Esophagus squamous epithelium (tissue), 5 donors: ENCODE measurements around the gene DPH2. TPM values are rescaled to one million over a fixed set of nuclear protein-coding genes. Genes with fewer than 3 reads are reported as not detected.
A peak's percentile ranks its signal among the peaks of the same experiment; 100 is the strongest.

ENCODE experiments used
- DNase-seq: peaks from one replicate; lab custom pipeline; 2025; lab: John Stamatoyannopoulos, UW
- H3K27ac ChIP-seq, 4 donors: fragments of 200-600 bp; sonication (generic); one replicate each; pipeline ENCODE4 v1.5.1; 2016 to 2019; ENCODE audit warnings: mild to moderate bottlenecking in 1 of 4
- H3K27me3 ChIP-seq, 4 donors: fragments of 200-600 bp; sonication (generic); 1 replicate in 3 of 4; 2 replicates in 1 of 4; pipeline versions ENCODE4 v1.5.1 to v1.6.0; 2017 to 2021; ENCODE audit warnings: antibody characterized with exemption in 1 of 4
- H3K36me3 ChIP-seq, 3 donors: fragments of 200-600 bp; sonication (generic); one replicate each; pipeline ENCODE4 v1.5.1; 2016 to 2019
- H3K4me1 ChIP-seq, 3 donors: fragments of 200-600 bp; sonication (generic); one replicate each; pipeline ENCODE4 v1.5.1; 2017 to 2019
- H3K4me3 ChIP-seq, 4 donors: fragments of 200-600 bp; sonication (generic); 1 replicate in 3 of 4; 2 replicates in 1 of 4; pipeline ENCODE4 v1.5.1; 2016 to 2019; ENCODE audit warnings: mild to moderate bottlenecking in 2 of 4, moderate library complexity in 1 of 4
- H3K9me3 ChIP-seq, 3 donors: fragments of 200-600 bp; sonication (generic); one replicate each; pipeline ENCODE4 v1.5.1; 2016 to 2019
- POLR2A ChIP-seq, 4 donors: fragments of 450-650 bp; IDR thresholded peaks; one replicate each; pipeline ENCODE4 v1.6.1; 2017; ENCODE audit warnings: antibody characterized with exemption in 4 of 4, mild to moderate bottlenecking in 4 of 4, moderate library complexity in 3 of 4
- WGBS, 2 donors: methylation state at CpG; one replicate each; pipeline ENCODE4 v1.1.5; 2018; 5-methylcytosine and 5-hydroxymethylcytosine counted together
- intact Hi-C: fragments of 100-400 bp; cut with DNase I; formaldehyde crosslinking; loops from one replicate; pipeline ENCODE4 v1.15.0; 2022
- total RNA-seq, 4 donors: library from RNA; depleted of rRNA; stranded (reverse); fragments of >200 nt; gene quantifications; one replicate each; pipeline ENCODE4 v1.1.0, GENCODE V29; 2016
- TF ChIP-seq, protein P1 (sequence below), 6 experiments: fragments of 450-650 bp in 4 of 6; fragments of 200-600 bp in 2 of 6; sonication (generic) in 2 of 6; IDR thresholded peaks; one replicate each; pipeline ENCODE4 v1.5.1; 2016 to 2019; ENCODE audit warnings: antibody characterized with exemption in 6 of 6, mild to moderate bottlenecking in 4 of 6, moderate library complexity in 4 of 6
- donor health status: DM: yes; HTN: yes; CAD: no.

DPH2 gene
- total RNA-seq, 4 donors from 2014 or later, result 14.0 to 34.6 (median 27.7) TPM

DNA sequence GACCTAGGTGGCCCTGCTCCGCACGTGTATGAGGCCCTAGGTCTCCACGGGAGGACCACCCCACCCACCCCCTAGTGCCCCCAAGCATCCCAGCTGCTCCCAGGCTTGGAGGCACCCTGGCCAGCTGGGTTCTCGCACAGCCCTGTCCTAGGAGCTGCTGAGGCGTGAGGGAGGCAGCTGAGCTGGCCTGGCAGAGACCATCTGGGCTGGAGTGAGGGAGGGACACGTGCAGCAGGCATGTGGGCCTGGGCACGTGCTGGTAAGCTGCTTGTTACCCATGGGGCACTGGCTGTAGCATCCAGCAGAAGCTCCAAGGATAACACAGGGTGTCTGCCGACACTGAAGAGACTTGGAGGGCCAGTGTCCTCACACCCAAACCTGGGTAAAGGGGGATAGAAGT, 51.3 kb downstream of the DPH2 start:
- TF ChIP-seq POLR2A (IDR thresholded peaks at IDR 0.05), result no peak
- TF ChIP-seq, protein P1, sequence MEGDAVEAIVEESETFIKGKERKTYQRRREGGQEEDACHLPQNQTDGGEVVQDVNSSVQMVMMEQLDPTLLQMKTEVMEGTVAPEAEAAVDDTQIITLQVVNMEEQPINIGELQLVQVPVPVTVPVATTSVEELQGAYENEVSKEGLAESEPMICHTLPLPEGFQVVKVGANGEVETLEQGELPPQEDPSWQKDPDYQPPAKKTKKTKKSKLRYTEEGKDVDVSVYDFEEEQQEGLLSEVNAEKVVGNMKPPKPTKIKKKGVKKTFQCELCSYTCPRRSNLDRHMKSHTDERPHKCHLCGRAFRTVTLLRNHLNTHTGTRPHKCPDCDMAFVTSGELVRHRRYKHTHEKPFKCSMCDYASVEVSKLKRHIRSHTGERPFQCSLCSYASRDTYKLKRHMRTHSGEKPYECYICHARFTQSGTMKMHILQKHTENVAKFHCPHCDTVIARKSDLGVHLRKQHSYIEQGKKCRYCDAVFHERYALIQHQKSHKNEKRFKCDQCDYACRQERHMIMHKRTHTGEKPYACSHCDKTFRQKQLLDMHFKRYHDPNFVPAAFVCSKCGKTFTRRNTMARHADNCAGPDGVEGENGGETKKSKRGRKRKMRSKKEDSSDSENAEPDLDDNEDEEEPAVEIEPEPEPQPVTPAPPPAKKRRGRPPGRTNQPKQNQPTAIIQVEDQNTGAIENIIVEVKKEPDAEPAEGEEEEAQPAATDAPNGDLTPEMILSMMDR (IDR thresholded peaks at IDR 0.05), result no peak
- no peak overlapping the region for H3K4me3 ChIP-seq
- H3K9me3 ChIP-seq, result no peaks in the 10 kb centered on the region
- H3K4me1 ChIP-seq, result peaks cover 30 to 72% (median 37%) of the 10 kb centered on the region in 3 donors
- no peaks in the 10 kb centered on the region for H3K27me3 ChIP-seq
- 64% methylated on average over 6 of the region's 8 CpGs; no CpG with 5 or more reads in 1 of the 2 donors for WGBS, 2 donors
- intact Hi-C loops, result no loop called here
- peaks cover 0 to 54% (median 0%) of the 10 kb centered on the region in 3 donors for H3K36me3 ChIP-seq
- peak overlapping the region; percentile 65 to 84 (median 76) for H3K27ac ChIP-seq
- DNase-seq, result no peak

- no peak overlapping the region for H3K4me3 ChIP-seq
- no peaks in the 10 kb centered on the region for H3K9me3 ChIP-seq
- intact Hi-C loops, result no loop called here
- H3K4me1 ChIP-seq, result peaks cover 30 to 77% (median 43%) of the 10 kb centered on the region in 3 donors
- H3K27me3 ChIP-seq, result no peaks in the 10 kb centered on the region
- no peak for DNase-seq
- H3K27ac ChIP-seq, result peak overlapping the region in 3 of 4 donors; percentile 28 to 84 (median 81)
- peaks cover 0 to 54% (median 0%) of the 10 kb centered on the region in 3 donors for H3K36me3 ChIP-seq
- 80 to 85% methylated on average over 3 to 5 of the region's 10 CpGs for WGBS, 2 donors
- TF ChIP-seq, protein P1 (IDR thresholded peaks at IDR 0.05), result no peak
- TF ChIP-seq POLR2A (IDR thresholded peaks at IDR 0.05), result no peak
These were observed 51.9 kb downstream of the DPH2 start for GRCh38 chr1:44021581-44022321.

Other genes starting within 250 kb of the DPH2 start
- 10 to 100 TPM in 1 of 4 donors, 1 to 10 TPM in 2, under 1 TPM in 1; 0.68 to 12.9 (median 4.0) TPM for gene ARTN, start 36.2 kb upstream of the DPH2 start, total RNA-seq
- gene IPO13, start 23.1 kb upstream of the DPH2 start, total RNA-seq, result 10 to 100 TPM; 19.3 to 32.4 (median 20.5) TPM
- gene ATP6V0B, start 5.0 kb downstream of the DPH2 start, total RNA-seq, result 100 to 1,000 TPM in 3 of 4 donors, 10 to 100 TPM in 1; 70.1 to 169 (median 135) TPM
- 10 to 100 TPM; 38.9 to 59.3 (median 48.3) TPM for gene B4GALT2, start 9.2 kb downstream of the DPH2 start, total RNA-seq
- 1 to 10 TPM; 3.0 to 7.3 (median 4.7) TPM for gene CCDC24, start 21.6 kb downstream of the DPH2 start, total RNA-seq
- gene SLC6A9, start 61.5 kb downstream of the DPH2 start, total RNA-seq, result 10 to 100 TPM; 10.4 to 40.0 (median 23.2) TPM
- under 1 TPM in 1 of 4 donors, not detected in 3; 0.19 TPM for gene KLF17, start 148.8 kb downstream of the DPH2 start, total RNA-seq
- gene KLF18, start 171.6 kb downstream of the DPH2 start, total RNA-seq, result not detected
- gene DMAP1, start 243.5 kb downstream of the DPH2 start, total RNA-seq, result 10 to 100 TPM; 19.2 to 45.2 (median 22.0) TPM